B cell (primary cell): ENCODE results near the gene DISP2. TPM values are rescaled to one million over a fixed set of nuclear protein-coding genes. Genes with fewer than 3 reads are reported as not detected.

Source experiments
- ATAC-seq: fragments of 200-7000 bp; cut with Tn5 transposase; one replicate; pipeline ENCODE4 v1.10.0; 2021; ENCODE audit warnings: low read depth, mild to moderate bottlenecking, moderate number of reproducible peaks, moderate library complexity
- CTCF ChIA-PET: fragments of 350-600 bp; sonication (Branson Sonifier 250); formaldehyde crosslinking; loops from one replicate; lab custom pipeline; 2021; ENCODE audit warnings: antibody characterized with exemption, inconsistent platforms; lab: Charles Lee
- POLR2A ChIA-PET: fragments of 350-600 bp; sonication (Branson Sonifier 250); formaldehyde crosslinking; loops from one replicate; lab custom pipeline; 2021; ENCODE audit warnings: antibody characterized with exemption; lab: Charles Lee
- DNase-seq: peaks from one replicate; pipeline ENCODE4 v3.0.0; 2013
- H2AFZ ChIP-seq: 2 replicates; pipeline ENCODE4 v1.6.1; 2012; ENCODE audit warnings: mild to moderate bottlenecking, low read depth, low read length; ENCODE audit not compliant: insufficient read depth, poor library complexity, severe bottlenecking
- H3K27ac ChIP-seq, 2 donors: 1 replicate in 1 of 2; 2 replicates in 1 of 2; pipeline ENCODE4 v1.5.1; 2012 to 2013; ENCODE audit warnings: low read length in 2 of 2, mild to moderate bottlenecking in 2 of 2, moderate library complexity in 1 of 2
- H3K27me3 ChIP-seq, 4 experiments: fragments of 200-600 bp in 1 of 4; sonication (generic) in 1 of 4; replicated peaks in 1 of 4; 1 replicate in 2 of 4; 2 replicates in 2 of 4; pipeline versions ENCODE4 v1.6.1 to v1.7.0; 2013 to 2016; ENCODE audit warnings: low read length in 3 of 4, mild to moderate bottlenecking in 2 of 4, mixed read lengths in 1 of 4, moderate library complexity in 1 of 4; ENCODE audit not compliant: insufficient read depth in 4 of 4, control insufficient read depth in 3 of 4; ENCODE audit errors: control extremely low read depth in 1 of 4
- H3K36me3 ChIP-seq, 2 experiments: replicated peaks in 1 of 2; 1 replicate in 1 of 2; 2 replicates in 1 of 2; pipeline versions ENCODE4 v1.6.1 to v1.7.1; 2013; ENCODE audit warnings: low read length in 1 of 2; ENCODE audit not compliant: insufficient read depth in 2 of 2, control insufficient read depth in 1 of 2; ENCODE audit errors: control extremely low read depth in 1 of 2, extremely low read depth in 1 of 2
- H3K4me1 ChIP-seq, 2 donors: fragments of 200-600 bp in 1 of 2; sonication (generic) in 1 of 2; 1 replicate in 1 of 2; 2 replicates in 1 of 2; pipeline versions ENCODE4 v1.5.1 to v1.6.1; 2013 to 2017; ENCODE audit warnings: low read length in 2 of 2; ENCODE audit not compliant: control insufficient read depth in 2 of 2, insufficient read depth in 2 of 2
- H3K4me2 ChIP-seq: replicated peaks from 2 replicates; pipeline ENCODE3; 2012; ENCODE audit warnings: mild to moderate bottlenecking, low read depth, low read length; ENCODE audit not compliant: poor library complexity, severe bottlenecking
- H3K4me3 ChIP-seq, 5 experiments: fragments of 200-600 bp in 1 of 5; sonication (generic) in 1 of 5; 1 replicate in 3 of 5; 2 replicates in 2 of 5; pipeline versions ENCODE4 v1.5.1 to v1.7.0; 2011 to 2016; ENCODE audit warnings: low read length in 4 of 5, mild to moderate bottlenecking in 4 of 5, low read depth in 2 of 5, control low read depth in 1 of 5, moderate library complexity in 1 of 5; ENCODE audit not compliant: insufficient read depth in 1 of 5; ENCODE audit errors: control extremely low read depth in 1 of 5, extremely low read depth in 1 of 5
- H3K79me2 ChIP-seq: fragments of 200-600 bp; sonication (generic); one replicate; pipeline ENCODE4 v1.6.0; 2016; ENCODE audit warnings: low read length; ENCODE audit not compliant: control insufficient read depth, insufficient read depth
- H3K9ac ChIP-seq: fragments of 200-600 bp; sonication (generic); 2 replicates; pipeline ENCODE4 v1.6.1; 2017; ENCODE audit warnings: mild to moderate bottlenecking, low read length, moderate library complexity
- H3K9me3 ChIP-seq, 3 donors: one replicate each; pipeline versions ENCODE4 v1.6.1 to v1.7.1; 2013; ENCODE audit warnings: low read length in 2 of 3; ENCODE audit not compliant: control insufficient read depth in 2 of 3, insufficient read depth in 1 of 3; ENCODE audit errors: control extremely low read depth in 1 of 3
- H4K20me1 ChIP-seq: 2 replicates; pipeline ENCODE4 v1.6.0; 2012; ENCODE audit warnings: mild to moderate bottlenecking, low read length; ENCODE audit not compliant: insufficient read depth, control insufficient read depth, poor library complexity, severe bottlenecking
- H3K27ac Mint-ChIP-seq: one replicate; pipeline ENCODE4 v1.8.0; 2021; ENCODE audit warnings: mixed read lengths
- H3K27me3 Mint-ChIP-seq: one replicate; pipeline ENCODE4 v1.8.0; 2021; ENCODE audit warnings: mixed read lengths
- H3K4me1 Mint-ChIP-seq: one replicate; pipeline ENCODE4 v1.8.0; 2021; ENCODE audit warnings: mixed read lengths
- H3K4me3 Mint-ChIP-seq: one replicate; pipeline ENCODE4 v1.8.0; 2021; ENCODE audit warnings: mixed read lengths
- H3K9me3 Mint-ChIP-seq: one replicate; pipeline ENCODE4 v1.8.0; 2022; ENCODE audit warnings: mixed read lengths; ENCODE audit not compliant: insufficient read depth
- CTCF ChIP-seq: fragments of 200-600 bp; IDR thresholded peaks from one replicate; pipeline ENCODE4 v1.8.0; 2022; ENCODE audit warnings: antibody characterized with exemption, mild to moderate bottlenecking
- EZH2 ChIP-seq: IDR thresholded peaks from 2 replicates; pipeline ENCODE4 v1.6.1; 2012; ENCODE audit warnings: borderline replicate concordance, low read depth, mild to moderate bottlenecking, moderate library complexity, low read length; ENCODE audit not compliant: insufficient read depth, poor library complexity, severe bottlenecking
- WGBS: methylation state at CpG from one replicate; pipeline ENCODE4 v1.1.5; 2013; ENCODE audit warnings: missing lambda C conversion rate; ENCODE audit not compliant: insufficient coverage; 5-methylcytosine and 5-hydroxymethylcytosine counted together
- intact Hi-C: fragments of 100-400 bp; cut with micrococcal nuclease; formaldehyde crosslinking; loops from one replicate; pipeline ENCODE4 v1.10.0; 2022
- polyA plus RNA-seq: library from polyadenylated mRNA; depleted of rRNA; stranded (reverse); fragments of >200 nt; gene quantifications from 2 replicates; pipeline ENCODE4 v1.2.3, GENCODE V29; 2012
- total RNA-seq, 2 donors: library from RNA; stranded (reverse); fragments of 120-200 nt in 1 of 2; gene quantifications; 1 replicate in 1 of 2; 2 replicates in 1 of 2; pipeline versions ENCODE4 v1.2.3 to v1.2.4, GENCODE V29; 2013 to 2022

Gene DISP2
- total and polyA plus RNA-seq, 2 donors (not counting 1 experiment from before 2014, with no cell fraction given): 0.13 to 0.71 TPM

- ATAC-seq (no peak), DNase-seq (no peak)
- Histone ChIP-seq H3K4me2 (no peak overlapping the region), H2AFZ (no peak overlapping the region), H3K79me2 (no peaks in the 10 kb centered on the region), H3K9ac (no peak overlapping the region), H3K9me3 (no peaks in the 10 kb centered on the region), H3K27ac (no peak overlapping the region), H3K27me3 (no peaks in the 10 kb centered on the region), H3K4me3 (no peak overlapping the region), H4K20me1 (no peaks in the 10 kb centered on the region), H3K4me1 (no peaks in the 10 kb centered on the region), H3K36me3 (peaks cover 0 to 2% of the 10 kb centered on the region in 2 experiments)
- Mint-ChIP-seq H3K27ac (no peak overlapping the region), H3K27me3 (no peaks in the 10 kb centered on the region), H3K4me1 (no peaks in the 10 kb centered on the region), H3K4me3 (no peak overlapping the region), H3K9me3 (no peaks in the 10 kb centered on the region)
- ChIA-PET CTCF (interaction anchor here (11.6 kb wide), 1 partner anchor 84 kb away, joined by 308 read pairs; the partner anchor contains the start of gene CCDC9B), POLR2A (no interaction called here)
- WGBS: 84% methylated on average over 8 of the region's 9 CpGs
- TF ChIP-seq CTCF: no peak
- no peak for TF ChIP-seq EZH2
- intact Hi-C loops: loop anchor here (10.0 kb wide), 1 partner anchor 642 kb away; the partner anchor contains the start of gene FSIP1
These were observed 69.2 kb downstream of the DISP2 start for GRCh38 chr15:40427188-40427587.

GRCh38 chr15:40428185-40428584 is 70.2 kb downstream of the DISP2 start:
- Histone ChIP-seq H3K27me3 (no peaks in the 10 kb centered on the region), H3K4me1 (no peaks in the 10 kb centered on the region), H3K4me3 (no peak overlapping the region), H3K4me2 (no peak overlapping the region), H3K9me3 (no peaks in the 10 kb centered on the region), H3K27ac (no peak overlapping the region), H4K20me1 (no peaks in the 10 kb centered on the region), H2AFZ (no peak overlapping the region), H3K9ac (no peak overlapping the region), H3K36me3 (peaks cover 0 to 2% of the 10 kb centered on the region in 2 experiments), H3K79me2 (no peaks in the 10 kb centered on the region)
- no peaks in the 10 kb centered on the region for H3K4me1 Mint-ChIP-seq
- H3K4me3 Mint-ChIP-seq: no peak overlapping the region
- H3K9me3 Mint-ChIP-seq: no peaks in the 10 kb centered on the region
- no peak for DNase-seq
- no peak for TF ChIP-seq CTCF
- TF ChIP-seq EZH2: no peak
- ChIA-PET CTCF (interaction anchor here (2.1 kb wide), 1 partner anchor 84 kb away, joined by 7 read pairs; no protein-coding TSS in a partner anchor), POLR2A (no interaction called here)
- intact Hi-C loops: loop anchor here (10.0 kb wide), 1 partner anchor 643 kb away; the partner anchor contains the start of gene FSIP1
- no peak for ATAC-seq
- H3K27me3 Mint-ChIP-seq: no peaks in the 10 kb centered on the region
- H3K27ac Mint-ChIP-seq: no peak overlapping the region
- 100% methylated on average over 1 of the region's 4 CpGs for WGBS

Other genes starting within 250 kb of the DISP2 start
- gene BMF, start 249.3 kb upstream of the DISP2 start, total RNA-seq: 343 and 344 TPM in 2 replicates
- gene BMF, start 249.3 kb upstream of the DISP2 start, polyA plus RNA-seq: 43.2 and 95.9 TPM in 2 replicates
- gene BUB1B, start 197.2 kb upstream of the DISP2 start, total RNA-seq: 2.9 and 4.4 TPM in 2 replicates
- 0.70 and 0.78 TPM in 2 replicates for gene BUB1B, start 197.2 kb upstream of the DISP2 start, polyA plus RNA-seq
- gene PAK6, start 119.2 kb upstream of the DISP2 start, total RNA-seq: 0.80 and 1.2 TPM in 2 replicates
- gene PAK6, start 119.2 kb upstream of the DISP2 start, polyA plus RNA-seq: 0.45 and 0.76 TPM in 2 replicates
- gene ANKRD63, start 75.2 kb upstream of the DISP2 start, total RNA-seq: 0.25 and 0.44 TPM in 2 replicates
- not detected in 2 replicates for gene ANKRD63, start 75.2 kb upstream of the DISP2 start, polyA plus RNA-seq
- 155 and 166 TPM in 2 replicates for gene PLCB2, start 50.3 kb upstream of the DISP2 start, total RNA-seq
- 312 and 336 TPM in 2 replicates for gene PLCB2, start 50.3 kb upstream of the DISP2 start, polyA plus RNA-seq
- gene INAFM2, start 34.5 kb upstream of the DISP2 start, total RNA-seq: 5.3 and 7.0 TPM in 2 replicates
- 1.8 and 3.0 TPM in 2 replicates for gene INAFM2, start 34.5 kb upstream of the DISP2 start, polyA plus RNA-seq
- gene CCDC9B, start 17.3 kb upstream of the DISP2 start, total RNA-seq: 1.6 and 2.8 TPM in 2 replicates
- 1.1 and 2.4 TPM in 2 replicates for gene CCDC9B, start 17.3 kb upstream of the DISP2 start, polyA plus RNA-seq
- gene PHGR1, start 7.2 kb upstream of the DISP2 start, total RNA-seq: not detected in 2 replicates
- not detected in 2 replicates for gene PHGR1, start 7.2 kb upstream of the DISP2 start, polyA plus RNA-seq
- gene KNSTRN, start 24.5 kb downstream of the DISP2 start, total RNA-seq: 12.6 and 14.0 TPM in 2 replicates
- 4.0 and 4.3 TPM in 2 replicates for gene KNSTRN, start 24.5 kb downstream of the DISP2 start, polyA plus RNA-seq
- gene IVD, start 47.6 kb downstream of the DISP2 start, total RNA-seq: 106 and 114 TPM in 2 replicates
- gene IVD, start 47.6 kb downstream of the DISP2 start, polyA plus RNA-seq: 30.4 and 41.7 TPM in 2 replicates
- 34.7 and 34.8 TPM in 2 replicates for gene BAHD1, start 82.7 kb downstream of the DISP2 start, total RNA-seq
- gene BAHD1, start 82.7 kb downstream of the DISP2 start, polyA plus RNA-seq: 12.2 and 15.0 TPM in 2 replicates
- 14.7 and 16.7 TPM in 2 replicates for gene CHST14, start 112.8 kb downstream of the DISP2 start, total RNA-seq
- gene CHST14, start 112.8 kb downstream of the DISP2 start, polyA plus RNA-seq: 3.9 and 5.7 TPM in 2 replicates
- 76.6 and 78.4 TPM in 2 replicates for gene CCDC32, start 206.8 kb downstream of the DISP2 start, total RNA-seq
- gene CCDC32, start 206.8 kb downstream of the DISP2 start, polyA plus RNA-seq: 24.0 and 29.5 TPM in 2 replicates
- 21.1 and 22.8 TPM in 2 replicates for gene RPUSD2, start 211.1 kb downstream of the DISP2 start, total RNA-seq
- gene RPUSD2, start 211.1 kb downstream of the DISP2 start, polyA plus RNA-seq: 5.0 and 9.8 TPM in 2 replicates
- gene KNL1, start 236.0 kb downstream of the DISP2 start, total RNA-seq: 3.7 and 4.0 TPM in 2 replicates
- gene KNL1, start 236.0 kb downstream of the DISP2 start, polyA plus RNA-seq: 0.91 and 1.7 TPM in 2 replicates